ENCODE results near the gene DNM3. TPM values are rescaled to one million over a fixed set of nuclear protein-coding genes. Genes with fewer than 3 reads are reported as not detected.

Gene DNM3
- total RNA-seq, 1 experiment from 2014 or later = 2.7 TPM

DNA sequence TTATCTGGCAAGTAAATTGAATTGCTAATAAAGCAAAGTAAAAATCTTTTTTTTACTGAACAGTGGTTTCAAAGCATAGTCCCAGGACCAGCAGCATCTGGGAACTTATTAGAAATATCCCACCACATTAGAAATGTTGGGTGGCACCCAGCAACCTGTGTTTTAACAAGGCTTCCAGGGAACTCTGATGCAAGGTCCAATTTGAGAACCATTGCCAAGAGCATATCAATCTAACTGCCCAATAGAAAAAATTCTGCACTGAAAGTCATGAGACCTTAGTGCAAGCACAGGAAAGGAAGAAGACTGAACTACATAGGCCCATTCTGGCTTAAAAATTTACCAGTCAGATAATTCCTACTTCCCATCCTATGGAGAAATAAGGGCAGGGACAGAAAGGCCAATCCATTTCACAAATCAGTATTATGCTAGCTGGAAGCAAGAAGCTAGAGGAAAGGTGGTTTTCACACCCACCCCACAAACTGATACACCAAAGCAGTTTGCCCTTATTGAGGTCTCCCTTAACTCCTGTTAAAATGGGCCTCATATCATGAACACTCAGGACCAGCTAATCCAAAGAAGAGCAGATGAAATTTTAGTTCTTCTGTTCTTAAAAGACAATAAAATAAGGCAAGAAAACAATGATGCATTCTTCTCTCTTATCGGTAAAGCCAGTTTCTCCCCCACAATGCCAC is 561.7 kb downstream of the DNM3 start:
- Mint-ChIP-seq H3K4me1 (peaks cover 10 to 16% of the 10 kb centered on the region in 2 experiments), H3K27me3 (ENCODE audit: low read depth) (no peaks in the 10 kb centered on the region), H3K9me3 (no peaks in the 10 kb centered on the region), H3K4me3 (no peak overlapping the region), H3K27ac (no peak overlapping the region), H3K36me3 (ENCODE audit: insufficient read depth in 1 of 3, low read depth in 3 of 3) (no peaks in the 10 kb centered on the region)
- Histone ChIP-seq H4K91ac (ENCODE audit: insufficient read length, low read depth, low read length) (no peak overlapping the region), H4K20me1 (ENCODE audit: control insufficient read depth, insufficient read depth, insufficient read length) (no peaks in the 10 kb centered on the region), H3K56ac (ENCODE audit: insufficient read length, low read depth, low read length) (no peak overlapping the region), H3K4me2 (ENCODE audit: insufficient read depth, insufficient read length, low read length) (no peak overlapping the region), H3K9me3 (ENCODE audit: control insufficient read depth, low read depth, low read length) (no peaks in the 10 kb centered on the region), H3K4me1 (ENCODE audit: insufficient read depth, low read length) (no peaks in the 10 kb centered on the region; the same call in 1 of the 2 replicates), H2BK20ac (ENCODE audit: low read depth, low read length, poor library complexity, severe bottlenecking) (no peak overlapping the region), H4K8ac (replicated peaks; ENCODE audit: insufficient read length, low read depth, low read length) (no peak overlapping the region), H2AK5ac (ENCODE audit: insufficient read length, low read length) (no peak overlapping the region), H3K23ac (ENCODE audit: insufficient read length, low read depth, low read length) (no peak overlapping the region), H3K27me3 (ENCODE audit: insufficient read depth, low read length) (no peaks in the 10 kb centered on the region), H3K9ac (ENCODE audit: extremely low read depth, insufficient read length, low read length) (no peak overlapping the region), H3K79me2 (ENCODE audit: insufficient read depth, low read length) (no peaks in the 10 kb centered on the region), H2BK15ac (ENCODE audit: low read depth, low read length) (no peak overlapping the region), H2AFZ (ENCODE audit: low read length) (no peak overlapping the region), H4K5ac (ENCODE audit: insufficient read length, low read depth, low read length) (no peak overlapping the region), H3K27ac (ENCODE audit: insufficient read length, low read depth, low read length) (no peak overlapping the region), H3K23me2 (ENCODE audit: insufficient read length, low read depth, low read length, poor library complexity, severe bottlenecking) (no peaks in the 10 kb centered on the region), H3T11ph (ENCODE audit: low read length) (no peak overlapping the region), H3K4ac (ENCODE audit: low read depth, low read length) (no peak overlapping the region), H2BK12ac (ENCODE audit: insufficient read length, low read depth, low read length) (no peak overlapping the region), H2BK5ac (ENCODE audit: insufficient read length, low read length) (no peak overlapping the region), H3K18ac (ENCODE audit: insufficient read length, low read depth, low read length) (no peak overlapping the region), H3K79me1 (ENCODE audit: insufficient read depth, low read depth, low read length, poor library complexity, severe bottlenecking) (no peaks in the 10 kb centered on the region), H3K14ac (ENCODE audit: insufficient read depth, low read length) (no peak overlapping the region), H2BK120ac (ENCODE audit: low read depth, low read length, poor library complexity, severe bottlenecking) (no peak overlapping the region)
- TF ChIP-seq, protein P1, sequence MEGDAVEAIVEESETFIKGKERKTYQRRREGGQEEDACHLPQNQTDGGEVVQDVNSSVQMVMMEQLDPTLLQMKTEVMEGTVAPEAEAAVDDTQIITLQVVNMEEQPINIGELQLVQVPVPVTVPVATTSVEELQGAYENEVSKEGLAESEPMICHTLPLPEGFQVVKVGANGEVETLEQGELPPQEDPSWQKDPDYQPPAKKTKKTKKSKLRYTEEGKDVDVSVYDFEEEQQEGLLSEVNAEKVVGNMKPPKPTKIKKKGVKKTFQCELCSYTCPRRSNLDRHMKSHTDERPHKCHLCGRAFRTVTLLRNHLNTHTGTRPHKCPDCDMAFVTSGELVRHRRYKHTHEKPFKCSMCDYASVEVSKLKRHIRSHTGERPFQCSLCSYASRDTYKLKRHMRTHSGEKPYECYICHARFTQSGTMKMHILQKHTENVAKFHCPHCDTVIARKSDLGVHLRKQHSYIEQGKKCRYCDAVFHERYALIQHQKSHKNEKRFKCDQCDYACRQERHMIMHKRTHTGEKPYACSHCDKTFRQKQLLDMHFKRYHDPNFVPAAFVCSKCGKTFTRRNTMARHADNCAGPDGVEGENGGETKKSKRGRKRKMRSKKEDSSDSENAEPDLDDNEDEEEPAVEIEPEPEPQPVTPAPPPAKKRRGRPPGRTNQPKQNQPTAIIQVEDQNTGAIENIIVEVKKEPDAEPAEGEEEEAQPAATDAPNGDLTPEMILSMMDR (conservative IDR thresholded peaks at IDR 0.05) = no peak
- DNase-seq = no peak
- WGBS (ENCODE audit: extremely low coverage, insufficient read length, low lambda C conversion rate) = no CpG with 5 or more reads among the region's 1 CpG
